HCT116 (cell line): ENCODE data around the gene CRISPLD2. TPM values are rescaled to one million over a fixed set of nuclear protein-coding genes. Genes with fewer than 3 reads are reported as not detected.

Experiments used
- ATAC-seq: fragments of 200-7000 bp; cut with Tn5 transposase; 2 replicates; pipeline ENCODE4 v1.9.1; 2020; ENCODE audit warnings: mild to moderate bottlenecking, moderate library complexity
- BruUV-seq: library from RNA; stranded (reverse); fragments of 400-500 nt; replicated peaks from 2 replicates; lab custom pipeline; 2021; lab: Mats Ljungman, UMichigan
- CTCF ChIA-PET: fragments of 300-600 bp; sonication (Branson Sonifier 250); formaldehyde crosslinking; loops from one replicate; lab custom pipeline; 2021; ENCODE audit warnings: antibody characterized with exemption; lab: Charles Lee
- POLR2A ChIA-PET: fragments of 300-600, 350-600 bp; sonication (Branson Sonifier 250); formaldehyde crosslinking; loops from one replicate; lab custom pipeline; 2021; ENCODE audit warnings: antibody characterized with exemption; lab: Charles Lee
- RAD21 ChIA-PET, 2 experiments: fragments of 300-600 bp; sonication (Branson Sonifier 250); formaldehyde crosslinking; loops; one replicate each; lab custom pipeline; 2023; ENCODE audit warnings: low total read pairs in 2 of 2; ENCODE audit not compliant: uncharacterized antibody in 2 of 2, unreplicated experiment in 2 of 2, low non-redundant PET in 1 of 2; lab: Charles Lee
- DNase-seq: peaks from one replicate; pipeline ENCODE4 v3.0.0-alpha.2; 2010; ENCODE audit warnings: low read depth, low spot score
- H2AFZ ChIP-seq: fragments of 200-600 bp; shearing (Covaris generic), sonication (generic); 2 replicates; pipeline ENCODE4 v1.6.1; 2017; ENCODE audit warnings: low read depth, mixed run types, mixed read lengths, antibody characterized with exemption, low read length; ENCODE audit not compliant: poor library complexity, severe bottlenecking
- H3K27ac ChIP-seq: 2 replicates; pipeline ENCODE4 v1.5.1; 2012; ENCODE audit warnings: low read depth, low read length
- H3K27me3 ChIP-seq: fragments of 200-600 bp; sonication (generic); 2 replicates; pipeline ENCODE4 v1.6.1; 2016; ENCODE audit warnings: mixed run types, low read length, mixed read lengths; ENCODE audit not compliant: insufficient read depth
- H3K36me3 ChIP-seq, 2 experiments: fragments of 200-500 bp in 1 of 2; fragments of 200-600 bp in 1 of 2; sonication (Bioruptor generic) in 1 of 2; sonication (generic) in 1 of 2; 2 replicates each; pipeline versions ENCODE4 v1.5.1 to v1.6.1; 2014 to 2016; ENCODE audit warnings: low read length in 2 of 2, inconsistent platforms in 1 of 2, mixed read lengths in 1 of 2, mixed run types in 1 of 2; ENCODE audit not compliant: insufficient read depth in 2 of 2, control insufficient read depth in 1 of 2
- H3K4me1 ChIP-seq, 2 experiments: fragments of 200-600 bp in 1 of 2; sonication (generic) in 1 of 2; 2 replicates each; pipeline versions ENCODE4 v1.5.1 to v1.6.1; 2012 to 2017; ENCODE audit warnings: low read length in 2 of 2, inconsistent platforms in 1 of 2, mild to moderate bottlenecking in 1 of 2, mixed read lengths in 1 of 2, mixed run types in 1 of 2, moderate library complexity in 1 of 2; ENCODE audit not compliant: insufficient read depth in 2 of 2, control insufficient read depth in 1 of 2
- H3K4me2 ChIP-seq: fragments of 200-600 bp; sonication (generic); 2 replicates; pipeline ENCODE4 v1.6.1; 2017; ENCODE audit warnings: mixed run types, low read length, mixed read lengths
- H3K4me3 ChIP-seq, 2 experiments: fragments of 200-600 bp in 1 of 2; sonication (generic) in 1 of 2; replicated peaks in 1 of 2; 2 replicates each; pipeline ENCODE4 v1.5.1; 2011 to 2016; ENCODE audit warnings: low read length in 2 of 2, control low read depth in 1 of 2, low read depth in 1 of 2, mild to moderate bottlenecking in 1 of 2, mixed read lengths in 1 of 2, mixed run types in 1 of 2
- H3K79me2 ChIP-seq: fragments of 200-600 bp; sonication (generic); 2 replicates; pipeline ENCODE4 v1.6.1; 2017; ENCODE audit warnings: mild to moderate bottlenecking, mixed run types, low read length, moderate library complexity, mixed read lengths; ENCODE audit not compliant: insufficient read depth
- H3K9ac ChIP-seq: fragments of 200-600 bp; sonication (generic); 2 replicates; pipeline ENCODE4 v1.6.1; 2016; ENCODE audit warnings: low read length, mixed read lengths
- H3K9me2 ChIP-seq: fragments of 200-600 bp; sonication (generic), shearing (Covaris generic); 2 replicates; pipeline ENCODE4 v1.6.1; 2017; ENCODE audit warnings: mixed run types, mild to moderate bottlenecking, moderate library complexity; ENCODE audit not compliant: insufficient read depth
- H3K9me3 ChIP-seq, 2 experiments: fragments of 200-500 bp in 1 of 2; fragments of 200-600 bp in 1 of 2; sonication (Bioruptor generic) in 1 of 2; sonication (generic) in 1 of 2; 2 replicates each; pipeline ENCODE4 v1.6.1; 2014 to 2017; ENCODE audit warnings: low read length in 2 of 2, mixed read lengths in 2 of 2, inconsistent platforms in 1 of 2, low read depth in 1 of 2, mild to moderate bottlenecking in 1 of 2, mixed run types in 1 of 2, moderate library complexity in 1 of 2; ENCODE audit not compliant: control insufficient read depth in 1 of 2, insufficient read depth in 1 of 2
- H4K20me1 ChIP-seq: fragments of 200-600 bp; sonication (generic), shearing (Covaris generic); 2 replicates; pipeline ENCODE4 v1.6.1; 2017; ENCODE audit warnings: mixed run types, mild to moderate bottlenecking, moderate library complexity; ENCODE audit not compliant: insufficient read depth
- ATF3 ChIP-seq: IDR thresholded peaks from 2 replicates; pipeline ENCODE4 v1.6.1; 2012
- ELF1 ChIP-seq: IDR thresholded peaks from 2 replicates; pipeline ENCODE4 v1.6.1; 2012; ENCODE audit warnings: low read depth, borderline replicate concordance
- EZH2 ChIP-seq: fragments of 200-600 bp; sonication (generic); IDR thresholded peaks from 2 replicates; pipeline ENCODE4 v1.6.1; 2017; ENCODE audit warnings: antibody characterized with exemption, mixed run types
- JUND ChIP-seq: IDR thresholded peaks from 2 replicates; pipeline ENCODE4 v1.6.1; 2012
- MAX ChIP-seq: IDR thresholded peaks from 2 replicates; pipeline ENCODE4 v1.6.1; 2012
- POLR2A ChIP-seq: IDR thresholded peaks from 2 replicates; pipeline ENCODE4 v1.7.0; 2011; ENCODE audit warnings: borderline replicate concordance; ENCODE audit not compliant: insufficient read depth, insufficient read length; ENCODE audit errors: extremely low read depth
- POLR2AphosphoS5 ChIP-seq: IDR thresholded peaks from 2 replicates; pipeline ENCODE4 v1.6.1; 2011; ENCODE audit warnings: mild to moderate bottlenecking, low read depth, low read length, moderate library complexity
- RAD21 ChIP-seq: IDR thresholded peaks from 2 replicates; pipeline ENCODE4 v1.6.1; 2012; ENCODE audit warnings: low read depth, mild to moderate bottlenecking
- SRF ChIP-seq: IDR thresholded peaks from 2 replicates; pipeline ENCODE4 v1.6.1; 2012; ENCODE audit warnings: low read depth
- TCF7L2 ChIP-seq: IDR thresholded peaks from 2 replicates; pipeline ENCODE4 v1.7.0; 2011; ENCODE audit warnings: borderline replicate concordance, inconsistent platforms; ENCODE audit not compliant: insufficient read depth, insufficient read length; ENCODE audit errors: extremely low read depth
- ZBTB33 ChIP-seq: IDR thresholded peaks from 2 replicates; pipeline ENCODE4 v1.6.1; 2011; ENCODE audit warnings: mild to moderate bottlenecking, low read length, moderate library complexity; ENCODE audit not compliant: insufficient replicate concordance; ENCODE audit errors: extremely low read depth
- intact Hi-C: fragments of 100-400 bp; cut with micrococcal nuclease; formaldehyde crosslinking; loops from 2 replicates; pipeline ENCODE4 v1.10.0; 2022
- total RNA-seq: library from RNA; stranded (reverse); gene quantifications from one replicate; pipeline ENCODE4 v1.2.1, GENCODE V29; 2021; ENCODE audit not compliant: unreplicated experiment

CRISPLD2 gene
- total RNA-seq, 1 experiment from 2014 or later = 4.6 TPM

- TF ChIP-seq RAD21 (no peak), POLR2AphosphoS5 (no peak), TCF7L2 (no peak), ELF1 (no peak), JUND (no peak), POLR2A (no peak), EZH2 (no peak), SRF (no peak), ZBTB33 (no peak), MAX (no peak), ATF3 (no peak)
- CTCF ChIA-PET = no interaction called here
- Histone ChIP-seq H3K4me3 (no peak overlapping the region), H3K27ac (no peak overlapping the region), H3K27me3 (peaks cover 53% of the 10 kb centered on the region), H2AFZ (no peak overlapping the region), H3K36me3 (no peaks in the 10 kb centered on the region), H3K4me1 (no peaks in the 10 kb centered on the region), H4K20me1 (no peaks in the 10 kb centered on the region), H3K9me3 (no peaks in the 10 kb centered on the region), H3K79me2 (no peaks in the 10 kb centered on the region), H3K9me2 (no peaks in the 10 kb centered on the region), H3K9ac (no peak overlapping the region), H3K4me2 (no peak overlapping the region)
- BruUV-seq = no TSS peak
- DNase-seq (no peak), ATAC-seq (no peak)
- intact Hi-C loops = no loop called here
- RAD21 ChIA-PET = no interaction called here
- POLR2A ChIA-PET = no interaction called here
Observed at GRCh38 chr16:84913315-84913714, 93.5 kb downstream of the CRISPLD2 start.
